SK-N-SH (cell line): ENCODE data around the gene PRKN.

ENCODE experiments used
- RAD21 ChIP-seq: IDR thresholded peaks from 2 replicates; pipeline ENCODE4 v1.6.1; 2012; ENCODE audit warnings: mild to moderate bottlenecking, low read length
- RXRA ChIP-seq: IDR thresholded peaks from 2 replicates; pipeline ENCODE4 v1.4.0; 2012; ENCODE audit warnings: low read depth, mild to moderate bottlenecking, borderline replicate concordance
- SIN3A ChIP-seq: IDR thresholded peaks from 2 replicates; pipeline ENCODE4 v1.6.1; 2012; ENCODE audit warnings: low read depth, mild to moderate bottlenecking, low read length, moderate library complexity, borderline replicate concordance

GRCh38 chr6:161973064-161973463, 754.5 kb downstream of the PRKN start:
- TF ChIP-seq RXRA (no peak), SIN3A (no peak), RAD21 (no peak)
